Nephron progenitor cell (in vitro differentiated cells): ENCODE data around the gene PIP5KL1.

Source experiments
- DNase-seq: peaks from one replicate; pipeline ENCODE4 v3.0.0; 2021
- H3K27ac Mint-ChIP-seq: 2 replicates; pipeline ENCODE4 v1.8.0; 2021; ENCODE audit warnings: mild to moderate bottlenecking, moderate library complexity, mixed read lengths
- H3K27me3 Mint-ChIP-seq: 2 replicates; pipeline ENCODE4 v1.8.0; 2021; ENCODE audit warnings: mild to moderate bottlenecking, low read depth, mixed read lengths; ENCODE audit not compliant: poor library complexity
- H3K36me3 Mint-ChIP-seq: 2 replicates; pipeline ENCODE4 v1.8.0; 2021; ENCODE audit warnings: low read depth, mixed read lengths
- H3K4me1 Mint-ChIP-seq: 2 replicates; pipeline ENCODE4 v1.8.0; 2021; ENCODE audit warnings: mixed read lengths
- H3K4me3 Mint-ChIP-seq: 2 replicates; pipeline ENCODE4 v1.8.0; 2021; ENCODE audit warnings: mild to moderate bottlenecking, moderate library complexity, mixed read lengths
- H3K9me3 Mint-ChIP-seq: 2 replicates; pipeline ENCODE4 v1.8.0; 2021; ENCODE audit warnings: mild to moderate bottlenecking, moderate library complexity, mixed read lengths
- TF ChIP-seq, protein P1 (sequence below): fragments of 200-600 bp; sonication (generic); IDR thresholded peaks from 2 replicates; pipeline ENCODE4 v1.5.0; 2021; ENCODE audit warnings: antibody characterized with exemption

Gene PIP5KL1

DNA sequence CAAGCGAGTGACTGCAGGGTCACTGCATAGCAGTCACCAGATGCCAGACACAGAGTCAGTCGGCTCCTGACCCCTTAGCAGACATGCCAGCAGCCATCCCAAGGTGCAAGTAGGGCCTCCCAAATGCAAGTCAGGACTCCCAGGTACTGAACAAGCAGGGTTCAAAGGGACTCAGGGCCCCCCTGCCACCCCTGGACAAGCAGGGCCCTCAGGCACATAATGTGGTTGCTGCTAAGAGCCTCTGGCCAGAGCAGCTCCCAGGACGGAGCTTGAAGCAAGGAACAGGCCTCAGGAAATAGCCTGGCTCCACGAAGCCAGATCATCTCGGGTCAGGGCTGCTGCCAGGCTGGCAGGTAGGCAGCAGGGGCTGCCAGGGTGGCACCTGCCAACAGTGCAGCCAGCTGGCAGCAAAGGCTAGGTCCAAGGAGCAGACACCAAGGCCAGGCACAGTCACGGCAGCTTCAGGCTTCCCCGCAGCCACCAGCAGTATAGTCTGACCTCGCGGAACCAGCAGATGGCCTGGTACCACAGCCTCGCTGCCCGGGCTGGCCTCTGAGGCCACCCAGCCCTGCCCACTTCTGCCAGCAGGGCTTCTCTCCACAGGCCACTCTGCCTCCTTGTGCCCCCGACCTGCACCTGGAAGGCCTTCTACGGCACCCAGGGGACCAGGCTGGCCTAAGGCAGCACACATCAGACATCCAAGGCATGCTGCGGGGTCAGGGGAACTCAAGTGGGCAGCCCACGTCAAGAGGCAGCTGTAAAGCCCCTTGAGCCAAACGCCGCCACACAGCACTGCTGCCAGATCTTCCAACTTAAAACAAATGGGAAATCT is 42.8 kb upstream of the PIP5KL1 start:
- Mint-ChIP-seq H3K9me3 (no peaks in the 10 kb centered on the region), H3K36me3 (no peaks in the 10 kb centered on the region), H3K4me1 (peaks cover 95% of the 10 kb centered on the region), H3K4me3 (no peak overlapping the region), H3K27ac (no peak overlapping the region), H3K27me3 (no peaks in the 10 kb centered on the region)
- TF ChIP-seq, protein P1, sequence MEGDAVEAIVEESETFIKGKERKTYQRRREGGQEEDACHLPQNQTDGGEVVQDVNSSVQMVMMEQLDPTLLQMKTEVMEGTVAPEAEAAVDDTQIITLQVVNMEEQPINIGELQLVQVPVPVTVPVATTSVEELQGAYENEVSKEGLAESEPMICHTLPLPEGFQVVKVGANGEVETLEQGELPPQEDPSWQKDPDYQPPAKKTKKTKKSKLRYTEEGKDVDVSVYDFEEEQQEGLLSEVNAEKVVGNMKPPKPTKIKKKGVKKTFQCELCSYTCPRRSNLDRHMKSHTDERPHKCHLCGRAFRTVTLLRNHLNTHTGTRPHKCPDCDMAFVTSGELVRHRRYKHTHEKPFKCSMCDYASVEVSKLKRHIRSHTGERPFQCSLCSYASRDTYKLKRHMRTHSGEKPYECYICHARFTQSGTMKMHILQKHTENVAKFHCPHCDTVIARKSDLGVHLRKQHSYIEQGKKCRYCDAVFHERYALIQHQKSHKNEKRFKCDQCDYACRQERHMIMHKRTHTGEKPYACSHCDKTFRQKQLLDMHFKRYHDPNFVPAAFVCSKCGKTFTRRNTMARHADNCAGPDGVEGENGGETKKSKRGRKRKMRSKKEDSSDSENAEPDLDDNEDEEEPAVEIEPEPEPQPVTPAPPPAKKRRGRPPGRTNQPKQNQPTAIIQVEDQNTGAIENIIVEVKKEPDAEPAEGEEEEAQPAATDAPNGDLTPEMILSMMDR = no peak
- no peak for DNase-seq

DNA sequence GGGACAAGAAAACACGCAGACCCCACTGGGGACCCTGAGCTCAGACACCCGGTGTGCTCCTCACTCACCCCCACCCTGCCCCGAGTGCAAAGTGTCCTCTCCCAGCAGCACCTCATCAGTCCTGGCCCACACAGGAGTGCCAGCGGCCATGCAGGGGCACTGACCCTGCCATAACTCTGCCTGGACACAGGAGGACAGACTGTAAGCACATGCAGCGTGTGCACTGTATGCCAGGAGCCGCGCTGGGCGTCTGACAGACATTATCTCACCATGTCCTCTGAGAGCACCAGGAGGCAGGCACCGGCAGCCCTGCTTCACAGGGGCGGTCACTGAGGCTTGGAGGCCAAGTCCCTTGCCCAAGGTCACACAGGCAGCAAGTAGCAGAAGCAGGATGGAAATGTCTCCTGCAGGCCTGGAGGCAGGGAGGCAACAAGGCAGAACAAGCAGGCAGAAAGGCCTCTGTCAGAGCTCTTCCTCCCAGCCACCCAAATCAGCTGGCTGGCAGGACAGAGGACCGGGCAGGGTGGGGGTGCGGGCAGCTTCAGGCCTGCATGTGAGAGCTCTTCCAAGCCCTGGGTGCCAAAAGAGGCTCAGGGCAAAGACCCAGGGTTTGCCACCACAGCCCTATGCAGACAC is 41.8 kb upstream of the PIP5KL1 start:
- TF ChIP-seq, protein P1 = no peak
- DNase-seq = no peak
- Mint-ChIP-seq H3K36me3 (no peaks in the 10 kb centered on the region), H3K27me3 (no peaks in the 10 kb centered on the region), H3K27ac (no peak overlapping the region), H3K9me3 (no peaks in the 10 kb centered on the region), H3K4me3 (peak overlapping the region; percentile 36), H3K4me1 (peaks cover 94% of the 10 kb centered on the region)

DNA sequence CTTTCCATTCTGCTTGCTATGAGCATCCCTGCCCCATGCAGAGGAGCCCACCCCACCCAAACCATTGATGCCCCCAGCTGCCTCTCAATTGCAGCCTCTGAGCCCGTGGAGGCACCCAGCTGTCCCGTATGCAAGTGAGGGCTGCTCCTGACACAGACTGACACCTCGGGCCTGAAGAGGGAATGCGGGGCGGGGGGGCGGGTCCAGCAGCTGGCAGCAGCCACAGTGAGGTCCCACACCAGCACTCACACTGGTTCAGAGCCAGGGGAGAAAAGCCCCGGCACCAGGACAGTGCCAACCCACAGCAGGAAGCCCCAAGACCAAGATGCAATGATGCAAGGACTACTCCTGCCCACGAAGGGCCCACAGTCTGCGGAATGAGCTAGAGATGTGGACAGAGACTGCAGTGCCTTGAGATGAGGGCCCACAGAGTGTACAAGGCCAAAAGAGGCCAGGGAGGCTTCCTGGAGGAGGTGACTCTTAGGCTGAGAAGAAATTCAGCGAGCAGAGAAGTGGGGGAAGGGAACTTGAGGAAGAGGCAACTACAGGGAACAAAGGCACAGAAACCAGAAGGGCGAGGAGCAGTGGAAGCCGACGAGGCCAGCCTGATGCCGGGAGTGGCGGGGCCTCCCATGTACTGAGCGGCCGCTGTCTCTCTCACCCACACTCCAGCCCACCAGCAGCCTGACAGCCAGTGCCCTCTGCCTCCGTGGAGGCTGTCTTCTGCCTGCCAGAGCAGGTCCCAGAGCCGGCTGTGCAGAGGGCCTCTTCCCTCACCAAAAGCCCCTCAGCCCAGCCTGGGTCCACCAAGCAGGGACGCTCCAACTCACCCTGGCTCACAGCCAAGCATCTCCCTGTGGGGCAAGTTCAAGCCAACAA is 41.0 kb upstream of the PIP5KL1 start:
- Mint-ChIP-seq H3K36me3 (no peaks in the 10 kb centered on the region), H3K4me1 (peaks cover 95% of the 10 kb centered on the region), H3K9me3 (no peaks in the 10 kb centered on the region), H3K4me3 (peak overlapping the region; percentile 57), H3K27me3 (no peaks in the 10 kb centered on the region), H3K27ac (no peak overlapping the region)
- TF ChIP-seq, protein P1 = no peak
- no peak for DNase-seq

DNA sequence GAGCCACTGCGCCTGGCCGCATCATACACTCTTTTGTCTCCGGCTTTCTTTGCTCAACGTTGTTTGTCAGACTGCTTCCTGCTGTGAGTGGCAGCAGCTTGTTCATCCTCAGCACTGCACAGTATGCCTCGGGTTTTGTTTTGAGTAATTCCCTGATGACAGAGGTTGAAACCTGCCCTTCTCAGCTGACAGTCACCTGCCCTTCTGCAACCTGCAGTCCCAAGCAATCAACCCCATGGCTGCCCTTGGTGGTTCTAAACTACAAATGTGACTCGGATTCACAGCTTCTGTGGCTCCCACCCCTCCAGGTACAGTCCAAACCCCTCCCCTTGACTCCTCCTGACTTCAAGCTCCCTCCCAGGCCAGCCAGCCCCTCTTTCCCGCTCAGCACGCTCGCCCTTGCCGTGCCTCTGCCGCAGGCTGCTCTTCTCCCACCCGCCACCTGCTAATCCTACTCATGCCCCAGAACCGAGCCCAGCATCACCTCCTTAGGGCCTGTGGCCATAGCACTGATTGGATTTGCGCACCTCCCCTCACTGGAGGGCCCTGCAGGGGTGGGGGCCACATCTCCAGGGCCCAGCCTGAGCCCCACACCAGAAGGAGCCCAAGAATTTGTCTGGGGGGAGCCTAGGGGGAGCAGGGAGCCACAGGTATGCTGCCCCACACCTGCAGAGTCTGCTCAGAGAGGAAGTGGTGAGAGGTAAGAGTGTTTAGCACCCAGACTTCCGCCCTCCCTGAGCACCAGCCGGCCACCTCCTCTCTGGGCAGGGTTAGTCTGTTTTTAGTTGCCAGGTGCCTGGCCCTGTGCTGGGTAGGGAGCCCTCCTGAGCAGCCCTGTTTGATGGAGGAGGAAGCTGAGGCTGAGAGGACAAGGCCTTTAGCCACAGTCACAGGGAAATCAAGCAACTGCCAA is 40.1 kb upstream of the PIP5KL1 start:
- peaks cover 95% of the 10 kb centered on the region for H3K4me1 Mint-ChIP-seq
- H3K4me3 Mint-ChIP-seq = no peak overlapping the region
- TF ChIP-seq, protein P1 = no peak
- no peaks in the 10 kb centered on the region for H3K36me3 Mint-ChIP-seq
- DNase-seq = no peak
- no peaks in the 10 kb centered on the region for H3K9me3 Mint-ChIP-seq
- H3K27ac Mint-ChIP-seq = no peak overlapping the region
- H3K27me3 Mint-ChIP-seq = no peaks in the 10 kb centered on the region

DNA sequence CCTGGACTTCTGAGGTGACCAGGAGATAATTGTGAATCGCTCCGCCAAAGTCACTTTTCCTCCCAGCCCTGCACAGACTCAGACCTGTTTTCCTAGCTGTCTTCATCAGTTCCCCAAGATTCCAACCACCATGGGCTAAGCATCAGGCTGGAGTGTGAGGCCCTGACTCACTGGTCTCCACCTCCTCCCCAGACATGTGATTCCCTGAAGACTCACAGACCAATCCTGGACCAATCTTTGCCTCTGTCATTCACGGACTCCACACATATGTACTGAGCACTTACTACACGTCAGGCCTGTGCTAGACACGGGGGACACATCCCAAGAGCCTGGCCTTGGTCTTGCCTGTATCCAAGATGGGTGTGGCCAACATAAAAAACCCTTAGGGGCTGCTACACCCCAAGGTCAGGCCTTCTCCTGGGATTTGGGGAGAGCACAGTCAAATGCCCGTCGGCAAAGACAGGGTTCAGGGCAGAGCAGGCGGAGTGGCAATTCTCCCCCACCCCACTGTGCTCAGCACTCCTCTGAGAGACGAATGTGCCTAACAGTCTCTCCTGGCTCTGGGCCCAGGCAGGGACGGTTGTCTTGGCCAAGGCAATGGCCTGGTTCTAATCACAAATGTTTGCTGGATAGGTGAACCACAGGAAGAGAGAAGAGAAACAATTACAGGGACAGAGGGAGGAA is 38.3 kb upstream of the PIP5KL1 start:
- Mint-ChIP-seq H3K27me3 (no peaks in the 10 kb centered on the region), H3K4me3 (peak overlapping the region; percentile 25), H3K36me3 (no peaks in the 10 kb centered on the region), H3K4me1 (peaks cover 95% of the 10 kb centered on the region), H3K9me3 (no peaks in the 10 kb centered on the region), H3K27ac (peak overlapping the region; percentile 58)
- DNase-seq = no peak
- TF ChIP-seq, protein P1 = no peak
